WTC11 (cell line): ENCODE data around the gene TIPRL. TPM values are rescaled to one million over a fixed set of nuclear protein-coding genes. Genes with fewer than 3 reads are reported as not detected.

ENCODE experiments used
- ATAC-seq: fragments of 200-7000 bp; cut with Tn5 transposase; 2 replicates; pipeline ENCODE4 v1.10.0; 2021; ENCODE audit warnings: mild to moderate bottlenecking, moderate library complexity
- CTCF ChIA-PET: fragments of 300-600 bp; sonication (Branson Sonifier 250); formaldehyde crosslinking; loops from one replicate; lab custom pipeline; 2021; ENCODE audit warnings: antibody characterized with exemption; lab: Charles Lee
- POLR2A ChIA-PET: fragments of 350-600 bp; sonication (Branson Sonifier 250); formaldehyde crosslinking; loops from one replicate; lab custom pipeline; 2021; ENCODE audit warnings: antibody characterized with exemption; lab: Charles Lee
- DNase-seq: peaks from one replicate; pipeline ENCODE4 v3.0.0; 2021; ENCODE audit warnings: low spot score
- H3K27ac Mint-ChIP-seq: 2 replicates; pipeline ENCODE4 v1.8.0; 2021; ENCODE audit warnings: mixed read lengths
- H3K27me3 Mint-ChIP-seq: 2 replicates; pipeline ENCODE4 v1.8.0; 2021; ENCODE audit warnings: low read depth, mild to moderate bottlenecking, moderate library complexity, mixed read lengths
- H3K36me3 Mint-ChIP-seq: 2 replicates; pipeline ENCODE4 v1.8.0; 2021; ENCODE audit warnings: mixed read lengths
- H3K4me1 Mint-ChIP-seq: 2 replicates; pipeline ENCODE4 v1.8.0; 2022; ENCODE audit warnings: mixed read lengths
- H3K4me3 Mint-ChIP-seq: 2 replicates; pipeline ENCODE4 v1.8.0; 2021; ENCODE audit warnings: mild to moderate bottlenecking, moderate library complexity, mixed read lengths
- H3K9me3 Mint-ChIP-seq: 2 replicates; pipeline ENCODE4 v1.8.0; 2021; ENCODE audit warnings: mixed read lengths
- ATF6 ChIP-seq: sonication (generic); formaldehyde crosslinking; IDR thresholded peaks from 2 replicates; pipeline ENCODE4 v1.8.1; 2023; ENCODE audit warnings: mild to moderate bottlenecking, missing genetic modification reagents
- E2F4 ChIP-seq: sonication (generic); formaldehyde crosslinking; IDR thresholded peaks from 2 replicates; pipeline ENCODE4 v1.8.1; 2022; ENCODE audit warnings: low read depth, mild to moderate bottlenecking, moderate library complexity, missing genetic modification reagents, borderline replicate concordance
- ETV6 ChIP-seq: sonication (generic); formaldehyde crosslinking; IDR thresholded peaks from 2 replicates; pipeline ENCODE4 v1.8.1; 2022; ENCODE audit warnings: mild to moderate bottlenecking, missing genetic modification reagents
- NFE2L1 ChIP-seq: sonication (generic); formaldehyde crosslinking; IDR thresholded peaks from 2 replicates; pipeline ENCODE4 v1.8.1; 2023; ENCODE audit warnings: missing genetic modification reagents
- OVOL2 ChIP-seq: fragments of 250-450 bp; sonication (Bioruptor Pico); IDR thresholded peaks from 2 replicates; pipeline ENCODE4 v1.9.0; 2021; ENCODE audit warnings: mild to moderate bottlenecking, borderline replicate concordance
- PRDM15 ChIP-seq: sonication (generic); formaldehyde crosslinking; IDR thresholded peaks from 2 replicates; pipeline ENCODE4 v1.8.0; 2022; ENCODE audit warnings: missing genetic modification reagents
- PRRX2 ChIP-seq: fragments of 250-450 bp; sonication (Bioruptor Pico); IDR thresholded peaks from 2 replicates; pipeline ENCODE4 v1.8.0; 2021; ENCODE audit warnings: mild to moderate bottlenecking
- SMAD3 ChIP-seq: sonication (generic); formaldehyde crosslinking; IDR thresholded peaks from 2 replicates; pipeline ENCODE4 v1.8.0; 2022; ENCODE audit warnings: missing genetic modification reagents, mild to moderate bottlenecking, borderline replicate concordance
- SMAD4 ChIP-seq: sonication (generic); formaldehyde crosslinking; IDR thresholded peaks from 2 replicates; pipeline ENCODE4 v1.8.0; 2022; ENCODE audit warnings: mild to moderate bottlenecking, missing genetic modification reagents
- SOX15 ChIP-seq: fragments of 250-450 bp; sonication (Bioruptor Pico); IDR thresholded peaks from 2 replicates; pipeline ENCODE4 v1.9.0; 2021; ENCODE audit warnings: mild to moderate bottlenecking
- TEAD1 ChIP-seq: sonication (generic); formaldehyde crosslinking; IDR thresholded peaks from 2 replicates; pipeline ENCODE4 v1.8.0; 2022; ENCODE audit warnings: mild to moderate bottlenecking, missing genetic modification reagents
- TEAD4 ChIP-seq: sonication (generic); formaldehyde crosslinking; IDR thresholded peaks from 2 replicates; pipeline ENCODE4 v1.8.0; 2022; ENCODE audit warnings: mild to moderate bottlenecking, missing genetic modification reagents
- USF2 ChIP-seq: sonication (generic); formaldehyde crosslinking; IDR thresholded peaks from 2 replicates; pipeline ENCODE4 v1.8.1; 2023; ENCODE audit warnings: mild to moderate bottlenecking, missing genetic modification reagents, moderate library complexity
- ZBTB21 ChIP-seq: sonication (generic); formaldehyde crosslinking; IDR thresholded peaks from 2 replicates; pipeline ENCODE4 v1.8.1; 2023; ENCODE audit warnings: mild to moderate bottlenecking, missing genetic modification reagents, borderline replicate concordance
- ZNF263 ChIP-seq: sonication (generic); formaldehyde crosslinking; IDR thresholded peaks from 2 replicates; pipeline ENCODE4 v1.8.1; 2022; ENCODE audit warnings: low read depth, mild to moderate bottlenecking, moderate library complexity, missing genetic modification reagents
- ZNF396 ChIP-seq: fragments of 250-450 bp; sonication (Bioruptor Pico); IDR thresholded peaks from 2 replicates; pipeline ENCODE4 v1.8.0; 2021; ENCODE audit warnings: mild to moderate bottlenecking, moderate library complexity, borderline replicate concordance
- ZNF671 ChIP-seq: fragments of 250-450 bp; sonication (Bioruptor Pico); IDR thresholded peaks from 2 replicates; pipeline ENCODE4 v1.8.0; 2021; ENCODE audit warnings: mild to moderate bottlenecking
- ZSCAN18 ChIP-seq: fragments of 250-450 bp; sonication (Bioruptor Pico); IDR thresholded peaks from 2 replicates; pipeline ENCODE4 v2.1.2; 2022; ENCODE audit warnings: mild to moderate bottlenecking, moderate library complexity
- total RNA-seq: library from RNA; stranded (reverse); gene quantifications from 3 replicates; pipeline ENCODE4 v1.2.3, GENCODE V29; 2021

TIPRL gene
- total RNA-seq, 1 experiment from 2014 or later, result 25.3 TPM

- ChIA-PET POLR2A (no interaction called here), CTCF (interaction anchor here (1.2 kb wide), 1 partner anchor 148 kb away, joined by 3 read pairs; no protein-coding TSS in a partner anchor)
- ATAC-seq, result no peak
Measured at GRCh38 chr1:168230709-168231108, 51.9 kb downstream of the TIPRL start.

More at GRCh38 chr1:168230709-168231108, 51.9 kb downstream of the TIPRL start:
- no peaks in the 10 kb centered on the region for H3K9me3 Mint-ChIP-seq
- DNase-seq, result no peak
- no peak for TF ChIP-seq SOX15 (CRISPR knock-in tag)
- no peak for TF ChIP-seq SMAD3 (CRISPR knock-in tag)
- TF ChIP-seq PRRX2 (CRISPR knock-in tag), result no peak
- no peak for TF ChIP-seq ZNF396 (CRISPR knock-in tag)
- TF ChIP-seq TEAD4 (CRISPR knock-in tag), result no peak
- TF ChIP-seq ZBTB21, result no peak
- TF ChIP-seq ETV6, result no peak
- no peak for TF ChIP-seq ATF6
- no peak for TF ChIP-seq USF2 (CRISPR knock-in tag)
- no peak for TF ChIP-seq SMAD4
- no peak for TF ChIP-seq OVOL2 (CRISPR knock-in tag)
- no peak for TF ChIP-seq NFE2L1 (CRISPR knock-in tag)
- TF ChIP-seq ZSCAN18 (CRISPR knock-in tag), result no peak
- no peak for TF ChIP-seq ZNF263 (CRISPR knock-in tag)
- TF ChIP-seq TEAD1, result no peak
- no peak for TF ChIP-seq PRDM15 (CRISPR knock-in tag)
- no peak for TF ChIP-seq E2F4
- no peak for TF ChIP-seq ZNF671 (CRISPR knock-in tag)
- TF ChIP-seq, all 79 proteins: peak for 0
- Mint-ChIP-seq H3K36me3 (peaks cover 9% of the 10 kb centered on the region), H3K27ac (no peak overlapping the region), H3K4me1 (peaks cover 22% of the 10 kb centered on the region), H3K27me3 (no peaks in the 10 kb centered on the region), H3K4me3 (no peak overlapping the region)
